Uterus (tissue), 2 donors: Measurements from ENCODE around the gene DCAF6.

Experiments
- CTCF ChIP-seq, 4 experiments: fragments of 200-600 bp in 2 of 4; fragments of 450-650 bp in 2 of 4; sonication (generic) in 2 of 4; IDR thresholded peaks; one replicate each; pipeline ENCODE4 v1.5.1; 2016 to 2019; ENCODE audit warnings: antibody characterized with exemption in 4 of 4, mild to moderate bottlenecking in 2 of 4, moderate library complexity in 1 of 4
- POLR2A ChIP-seq, 2 donors: fragments of 450-650 bp; IDR thresholded peaks; one replicate each; pipeline ENCODE4 v1.6.1; 2016; ENCODE audit warnings: antibody characterized with exemption in 2 of 2, mild to moderate bottlenecking in 1 of 2, moderate library complexity in 1 of 2

- TF ChIP-seq CTCF (IDR thresholded peaks at IDR 0.05): no peak
- no peak for TF ChIP-seq POLR2A (IDR thresholded peaks at IDR 0.05)
Observed at GRCh38 chr1:167984886-167985489, 48.5 kb downstream of the DCAF6 start.
